Vagina (tissue), 2 donors: Measurements from ENCODE around the gene PAX4. TPM values are rescaled to one million over a fixed set of nuclear protein-coding genes. Genes with fewer than 3 reads are reported as not detected.

Experiments
- DNase-seq, 2 donors: peaks; one replicate each; pipeline ENCODE4 v3.0.0-alpha.2; 2017; ENCODE audit errors: extremely low spot score in 2 of 2
- H3K27ac ChIP-seq: fragments of 200-600 bp; sonication (generic); one replicate; pipeline ENCODE4 v1.5.1; 2019
- H3K27me3 ChIP-seq: fragments of 200-600 bp; sonication (generic); one replicate; pipeline ENCODE4 v1.5.1; 2019
- H3K36me3 ChIP-seq, 2 donors: fragments of 200-600 bp; sonication (generic); one replicate each; pipeline ENCODE4 v1.5.1; 2017 to 2019
- H3K4me1 ChIP-seq: fragments of 200-600 bp; sonication (generic); one replicate; pipeline ENCODE4 v1.5.1; 2019
- H3K4me3 ChIP-seq, 2 donors: fragments of 200-600 bp; sonication (generic); 1 replicate in 1 of 2; 2 replicates in 1 of 2; pipeline ENCODE4 v1.5.1; 2016 to 2019
- H3K9me3 ChIP-seq: fragments of 200-600 bp; sonication (generic); one replicate; pipeline ENCODE4 v1.5.1; 2019
- POLR2A ChIP-seq, 2 donors: fragments of 450-650 bp; IDR thresholded peaks; one replicate each; pipeline ENCODE4 v1.6.1; 2017; ENCODE audit warnings: antibody characterized with exemption in 2 of 2, mild to moderate bottlenecking in 2 of 2, moderate library complexity in 2 of 2
- POLR2AphosphoS5 ChIP-seq, 2 donors: sonication (generic); formaldehyde crosslinking; IDR thresholded peaks; one replicate each; pipeline ENCODE4 v1.9.0; 2017; ENCODE audit warnings: antibody characterized with exemption in 2 of 2, mild to moderate bottlenecking in 2 of 2, low read depth in 1 of 2; ENCODE audit not compliant: insufficient read depth in 1 of 2
- intact Hi-C: fragments of 100-400 bp; cut with DNase I; formaldehyde crosslinking; loops from one replicate; pipeline ENCODE4 v1.15.1; 2023
- total RNA-seq: library from RNA; depleted of rRNA; stranded (reverse); fragments of >200 nt; gene quantifications from one replicate; pipeline ENCODE4 v1.2.3, GENCODE V29; 2016
- TF ChIP-seq, protein P1 (sequence below), 3 experiments: fragments of 450-650 bp in 2 of 3; fragments of 200-600 bp in 1 of 3; sonication (generic) in 1 of 3; IDR thresholded peaks; one replicate each; pipeline ENCODE4 v1.5.1; 2017 to 2019; ENCODE audit warnings: antibody characterized with exemption in 3 of 3, mild to moderate bottlenecking in 2 of 3, moderate library complexity in 2 of 3

The PAX4 gene
- total RNA-seq, 1 donor from 2014 or later = not detected

DNA sequence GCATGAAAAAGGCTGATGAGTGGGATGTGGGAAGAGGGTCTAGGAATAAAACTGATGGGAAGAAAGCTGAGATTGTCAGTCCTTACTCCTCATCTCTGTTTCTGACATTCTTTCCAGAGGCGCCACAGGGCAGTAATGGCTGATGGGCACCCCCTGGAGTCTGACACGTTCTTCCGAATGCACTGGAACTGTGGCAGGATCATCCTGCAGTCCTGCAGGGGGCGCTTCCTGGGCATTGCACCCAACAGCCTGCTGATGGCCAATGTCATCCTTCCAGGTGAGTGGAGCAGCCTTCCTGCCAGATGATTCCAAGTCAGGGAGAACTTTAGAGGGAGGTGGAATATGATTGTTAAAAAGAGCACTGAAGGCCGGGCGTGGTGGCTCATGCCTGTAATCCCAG is 19.6 kb downstream of the PAX4 start:
- no peak for TF ChIP-seq POLR2A (IDR thresholded peaks at IDR 0.05)
- Histone ChIP-seq H3K27ac (no peak overlapping the region), H3K36me3 (no peaks in the 10 kb centered on the region), H3K4me3 (no peak overlapping the region), H3K27me3 (no peaks in the 10 kb centered on the region), H3K4me1 (no peaks in the 10 kb centered on the region), H3K9me3 (no peaks in the 10 kb centered on the region)
- DNase-seq = no peak
- intact Hi-C loops = no loop called here

DNA sequence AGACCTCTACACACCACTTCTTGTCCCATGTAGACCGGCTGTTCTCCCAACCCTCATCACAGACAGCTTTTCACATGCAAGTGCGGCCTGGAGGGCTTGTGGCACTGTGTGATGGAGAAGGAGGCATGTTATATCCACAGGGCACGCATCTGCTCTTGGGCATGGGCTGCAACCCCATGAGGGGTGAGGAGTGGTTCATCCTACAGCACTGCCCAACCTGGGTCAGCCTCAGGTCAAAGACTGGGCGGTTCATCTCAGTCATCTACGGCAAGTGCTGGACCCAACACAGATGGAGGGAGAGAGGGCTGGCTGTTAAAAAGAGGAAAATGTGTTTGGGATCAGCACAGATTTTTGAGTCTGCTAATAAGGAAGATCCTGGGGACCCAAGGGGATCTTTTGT is 22.2 kb downstream of the PAX4 start:
- no peak for TF ChIP-seq POLR2AphosphoS5 (IDR thresholded peaks at IDR 0.05; ENCODE audit: insufficient read depth in 1 of 2, low read depth in 1 of 2)
- TF ChIP-seq POLR2A (IDR thresholded peaks at IDR 0.05) = no peak
- TF ChIP-seq, protein P1, sequence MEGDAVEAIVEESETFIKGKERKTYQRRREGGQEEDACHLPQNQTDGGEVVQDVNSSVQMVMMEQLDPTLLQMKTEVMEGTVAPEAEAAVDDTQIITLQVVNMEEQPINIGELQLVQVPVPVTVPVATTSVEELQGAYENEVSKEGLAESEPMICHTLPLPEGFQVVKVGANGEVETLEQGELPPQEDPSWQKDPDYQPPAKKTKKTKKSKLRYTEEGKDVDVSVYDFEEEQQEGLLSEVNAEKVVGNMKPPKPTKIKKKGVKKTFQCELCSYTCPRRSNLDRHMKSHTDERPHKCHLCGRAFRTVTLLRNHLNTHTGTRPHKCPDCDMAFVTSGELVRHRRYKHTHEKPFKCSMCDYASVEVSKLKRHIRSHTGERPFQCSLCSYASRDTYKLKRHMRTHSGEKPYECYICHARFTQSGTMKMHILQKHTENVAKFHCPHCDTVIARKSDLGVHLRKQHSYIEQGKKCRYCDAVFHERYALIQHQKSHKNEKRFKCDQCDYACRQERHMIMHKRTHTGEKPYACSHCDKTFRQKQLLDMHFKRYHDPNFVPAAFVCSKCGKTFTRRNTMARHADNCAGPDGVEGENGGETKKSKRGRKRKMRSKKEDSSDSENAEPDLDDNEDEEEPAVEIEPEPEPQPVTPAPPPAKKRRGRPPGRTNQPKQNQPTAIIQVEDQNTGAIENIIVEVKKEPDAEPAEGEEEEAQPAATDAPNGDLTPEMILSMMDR (IDR thresholded peaks at IDR 0.05) = no peak
- intact Hi-C loops = no loop called here

DNA sequence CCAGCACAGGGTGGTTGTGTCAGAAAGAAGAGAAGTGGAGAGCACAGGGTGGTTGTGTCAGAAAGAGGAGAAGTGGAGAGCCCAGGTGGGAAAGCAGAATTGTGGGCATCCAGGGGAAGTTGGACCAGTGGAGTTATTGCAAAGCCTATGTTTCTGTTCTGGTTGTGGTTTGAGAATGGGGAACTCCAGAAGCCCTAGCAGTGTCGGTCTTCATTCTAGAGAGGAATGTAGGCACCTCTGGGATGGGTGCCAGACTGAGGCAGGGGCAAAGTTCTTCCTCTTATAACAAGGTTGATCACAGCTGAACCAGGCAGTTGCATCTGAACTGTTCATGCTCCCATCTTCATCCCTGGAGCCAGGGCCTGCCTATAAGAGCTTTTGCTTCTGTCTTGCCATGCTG is 23.5 kb downstream of the PAX4 start:
- Histone ChIP-seq H3K27ac (no peak overlapping the region), H3K4me3 (no peak overlapping the region), H3K27me3 (no peaks in the 10 kb centered on the region), H3K4me1 (peaks cover 5% of the 10 kb centered on the region), H3K9me3 (no peaks in the 10 kb centered on the region), H3K36me3 (peaks cover 0 to 22% of the 10 kb centered on the region in 2 donors)
- DNase-seq = no peak
- intact Hi-C loops = no loop called here
- TF ChIP-seq, protein P1 (IDR thresholded peaks at IDR 0.05) = no peak
- no peak for TF ChIP-seq POLR2A (IDR thresholded peaks at IDR 0.05)
- TF ChIP-seq POLR2AphosphoS5 (IDR thresholded peaks at IDR 0.05; ENCODE audit: insufficient read depth in 1 of 2, low read depth in 1 of 2) = no peak

More for the DNA sequence above, 22.2 kb downstream of the PAX4 start:
- Histone ChIP-seq H3K9me3 (no peaks in the 10 kb centered on the region), H3K27ac (no peak overlapping the region), H3K36me3 (peaks cover 0 to 11% of the 10 kb centered on the region in 2 donors), H3K4me1 (no peaks in the 10 kb centered on the region), H3K27me3 (no peaks in the 10 kb centered on the region), H3K4me3 (no peak overlapping the region)
- no peak for DNase-seq

DNA sequence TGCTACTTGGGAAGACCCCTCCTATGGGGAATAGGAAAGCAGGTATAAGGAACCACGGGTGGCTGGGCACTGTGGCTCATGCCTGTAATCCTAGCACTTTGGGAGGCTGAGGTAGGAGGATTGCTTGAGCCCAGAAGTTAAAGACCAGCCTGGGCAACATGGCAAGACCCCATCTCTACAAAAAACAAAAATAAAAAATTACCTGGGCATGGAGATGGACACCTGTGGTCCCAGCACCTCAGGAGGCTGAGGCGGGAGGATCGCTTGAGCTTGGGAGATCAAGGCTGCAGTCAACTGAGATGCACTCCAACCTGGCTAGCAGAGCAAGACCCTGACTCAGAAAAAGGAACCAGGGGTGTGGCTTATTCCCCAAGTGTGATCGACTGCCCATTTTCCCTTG is 25.4 kb downstream of the PAX4 start:
- peaks cover 18% of the 10 kb centered on the region for H3K4me1 ChIP-seq
- TF ChIP-seq, protein P1 (IDR thresholded peaks at IDR 0.05) = no peak
- TF ChIP-seq POLR2A (IDR thresholded peaks at IDR 0.05) (no peak), POLR2AphosphoS5 (IDR thresholded peaks at IDR 0.05; ENCODE audit: insufficient read depth in 1 of 2, low read depth in 1 of 2) (no peak)

DNA sequence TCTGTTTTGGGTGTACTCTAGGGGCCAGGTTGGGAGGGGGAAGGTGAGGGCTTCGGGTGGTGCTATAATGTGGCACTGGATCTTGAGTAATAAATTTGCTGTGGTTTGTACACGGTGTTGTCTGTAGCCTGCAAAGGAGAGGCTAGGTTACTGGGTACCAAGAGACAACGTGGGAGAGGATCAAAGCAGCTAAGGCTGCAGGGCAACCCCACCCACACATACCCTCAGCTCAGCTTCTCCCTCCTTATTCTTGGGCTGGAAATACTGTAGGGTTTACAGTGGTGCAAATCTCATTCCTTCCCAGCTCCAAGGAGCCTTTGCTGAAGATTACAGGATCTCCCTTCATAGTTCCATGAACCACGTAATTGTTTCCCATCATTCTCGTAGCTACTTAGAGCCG is 26.4 kb downstream of the PAX4 start:
- Histone ChIP-seq H3K4me3 (no peak overlapping the region), H3K4me1 (peaks cover 24% of the 10 kb centered on the region), H3K9me3 (no peaks in the 10 kb centered on the region), H3K27ac (no peak overlapping the region), H3K27me3 (no peaks in the 10 kb centered on the region), H3K36me3 (peaks cover 0 to 22% of the 10 kb centered on the region in 2 donors)
- intact Hi-C loops = no loop called here
- no peak for TF ChIP-seq POLR2A (IDR thresholded peaks at IDR 0.05)
- TF ChIP-seq POLR2AphosphoS5 (IDR thresholded peaks at IDR 0.05; ENCODE audit: insufficient read depth in 1 of 2, low read depth in 1 of 2) = no peak
- TF ChIP-seq, protein P1 (IDR thresholded peaks at IDR 0.05) = no peak
- DNase-seq = no peak

More for the DNA sequence above, 25.4 kb downstream of the PAX4 start:
- Histone ChIP-seq H3K27ac (no peak overlapping the region), H3K9me3 (no peaks in the 10 kb centered on the region), H3K4me3 (no peak overlapping the region), H3K27me3 (no peaks in the 10 kb centered on the region), H3K36me3 (peaks cover 0 to 22% of the 10 kb centered on the region in 2 donors)
- no peak for DNase-seq
- intact Hi-C loops = no loop called here
